Liver (tissue), 9 donors: Measurements from ENCODE around the gene MRPL51. TPM values are rescaled to one million over a fixed set of nuclear protein-coding genes. Genes with fewer than 3 reads are reported as not detected.

Source experiments
- DNase-seq: peaks from one replicate; pipeline ENCODE4 v3.0.0-alpha.2; 2017; ENCODE audit warnings: low spot score
- H3K27ac ChIP-seq, 2 donors: one replicate each; pipeline ENCODE4 v1.7.0; 2013; ENCODE audit warnings: inconsistent platforms in 2 of 2, low read length in 2 of 2, control low read depth in 1 of 2, low read depth in 1 of 2, mild to moderate bottlenecking in 1 of 2
- H3K27me3 ChIP-seq, 4 donors: one replicate each; pipeline versions ENCODE4 v1.6.1 to v1.7.0; 2013; ENCODE audit warnings: low read length in 3 of 4, inconsistent platforms in 1 of 4, mild to moderate bottlenecking in 1 of 4, moderate library complexity in 1 of 4; ENCODE audit not compliant: control insufficient read depth in 4 of 4, insufficient read depth in 4 of 4
- H3K36me3 ChIP-seq, 4 donors: one replicate each; pipeline versions ENCODE4 v1.6.1 to v1.7.0; 2013; ENCODE audit warnings: low read length in 3 of 4, mild to moderate bottlenecking in 3 of 4, low read depth in 1 of 4, moderate library complexity in 1 of 4; ENCODE audit not compliant: control insufficient read depth in 4 of 4, insufficient read depth in 3 of 4
- H3K4me1 ChIP-seq, 4 donors: one replicate each; pipeline versions ENCODE4 v1.6.1 to v1.7.0; 2013; ENCODE audit warnings: low read length in 3 of 4, mild to moderate bottlenecking in 3 of 4, moderate library complexity in 1 of 4; ENCODE audit not compliant: control insufficient read depth in 4 of 4, insufficient read depth in 4 of 4
- H3K4me3 ChIP-seq, 3 donors: one replicate each; pipeline versions ENCODE4 v1.6.1 to v1.7.0; 2013; ENCODE audit warnings: low read length in 3 of 3, control low read depth in 1 of 3, low read depth in 1 of 3, mild to moderate bottlenecking in 1 of 3
- H3K9ac ChIP-seq, 2 donors: one replicate each; pipeline ENCODE4 v1.7.0; 2013; ENCODE audit warnings: low read length in 2 of 2, mild to moderate bottlenecking in 2 of 2, moderate library complexity in 2 of 2, control low read depth in 1 of 2, low read depth in 1 of 2
- H3K9me3 ChIP-seq, 4 donors: one replicate each; pipeline versions ENCODE4 v1.6.1 to v1.7.0; 2013; ENCODE audit warnings: low read length in 3 of 4; ENCODE audit not compliant: control insufficient read depth in 4 of 4
- ATF3 ChIP-seq: IDR thresholded peaks from 2 replicates; pipeline ENCODE4 v1.6.1; 2016; ENCODE audit warnings: antibody characterized with exemption
- EGR1 ChIP-seq, 2 donors: IDR thresholded peaks; 2 replicates each; pipeline ENCODE4 v1.6.1; 2016 to 2018; ENCODE audit warnings: antibody characterized with exemption in 2 of 2, low read depth in 2 of 2
- FOXA1 ChIP-seq: IDR thresholded peaks from 2 replicates; pipeline ENCODE4 v1.6.1; 2016; ENCODE audit warnings: antibody characterized with exemption
- FOXA2 ChIP-seq: IDR thresholded peaks from 2 replicates; pipeline ENCODE4 v1.6.1; 2016; ENCODE audit warnings: antibody characterized with exemption
- GABPA ChIP-seq, 2 donors: IDR thresholded peaks in 1 of 2; conservative IDR thresholded peaks in 1 of 2; 2 replicates each; pipeline ENCODE4 v1.6.1; 2016; ENCODE audit warnings: antibody characterized with exemption in 2 of 2, mild to moderate bottlenecking in 1 of 2, moderate library complexity in 1 of 2
- HNF4A ChIP-seq, 2 donors: conservative IDR thresholded peaks; 2 replicates each; pipeline ENCODE4 v1.6.1; 2016; ENCODE audit warnings: antibody characterized with exemption in 2 of 2, mild to moderate bottlenecking in 2 of 2
- HNF4G ChIP-seq: IDR thresholded peaks from 2 replicates; pipeline ENCODE4 v1.6.1; 2016; ENCODE audit warnings: antibody characterized with exemption
- JUND ChIP-seq, 2 donors: IDR thresholded peaks; 2 replicates each; pipeline ENCODE4 v1.6.1; 2016; ENCODE audit warnings: antibody characterized with exemption in 2 of 2
- MAX ChIP-seq: IDR thresholded peaks from 2 replicates; pipeline ENCODE4 v1.6.1; 2016; ENCODE audit warnings: antibody characterized with exemption
- NR2F2 ChIP-seq: IDR thresholded peaks from 2 replicates; pipeline ENCODE4 v1.6.1; 2016; ENCODE audit warnings: antibody characterized with exemption
- RAD21 ChIP-seq, 2 donors: IDR thresholded peaks; 2 replicates each; pipeline ENCODE4 v1.6.1; 2016; ENCODE audit warnings: antibody characterized with exemption in 2 of 2, mild to moderate bottlenecking in 2 of 2
- RXRA ChIP-seq, 2 donors: IDR thresholded peaks; 2 replicates each; pipeline ENCODE4 v1.6.1; 2017 to 2018; ENCODE audit warnings: antibody characterized with exemption in 2 of 2, mild to moderate bottlenecking in 1 of 2
- SP1 ChIP-seq: IDR thresholded peaks from 2 replicates; pipeline ENCODE4 v1.6.1; 2018; ENCODE audit warnings: antibody characterized with exemption, mild to moderate bottlenecking
- TAF1 ChIP-seq: conservative IDR thresholded peaks from 2 replicates; pipeline ENCODE4 v1.6.1; 2016; ENCODE audit warnings: antibody characterized with exemption, mild to moderate bottlenecking
- YY1 ChIP-seq: IDR thresholded peaks from 2 replicates; pipeline ENCODE4 v1.6.1; 2016; ENCODE audit warnings: antibody characterized with exemption, mild to moderate bottlenecking
- WGBS: extraction: QIAGEN DNeasy Blood & Tissue Kit; methylation state at CpG from one replicate; pipeline ENCODE4 v1.1.7; 2013; 5-methylcytosine and 5-hydroxymethylcytosine counted together
- polyA plus RNA-seq, 2 donors: library from polyadenylated mRNA; stranded (reverse) in 1 of 2; unstranded in 1 of 2; fragments of 200-250 nt in 1 of 2; fragments of >200 nt in 1 of 2; fragmentation: Nextera tagmentation in 1 of 2; extraction: Ambion mirVana in 1 of 2; gene quantifications; one replicate each; pipeline versions ENCODE4 v1.2.1 to v1.2.3, GENCODE V29; 2013 to 2015
- total RNA-seq, 2 donors: library from RNA; depleted of rRNA; stranded (reverse); fragments of >200 nt; gene quantifications; one replicate each; pipeline ENCODE4 v1.2.3, GENCODE V29; 2014
- TF ChIP-seq, protein P1 (sequence below): fragments of 150-350 bp; IDR thresholded peaks from 2 replicates; pipeline ENCODE4 v1.5.1; 2017; ENCODE audit warnings: improper control_type of control experiment, low read depth, low read length; ENCODE audit not compliant: missing input control
- TF ChIP-seq, protein P2 (sequence below): IDR thresholded peaks from 2 replicates; pipeline ENCODE4 v1.6.1; 2016; ENCODE audit warnings: antibody characterized with exemption, mild to moderate bottlenecking
- TF ChIP-seq, protein P3 (sequence below): IDR thresholded peaks from 2 replicates; pipeline ENCODE4 v1.6.1; 2016; ENCODE audit warnings: antibody characterized with exemption
- donor health status: healthy.
- donor health status: healthy.
- donor health status: healthy.
- donor health status: healthy.
- donor health status: healthy.

The MRPL51 gene
- total and polyA plus RNA-seq, 4 donors = 37.6 to 163 (median 48.0) TPM

GRCh38 chr12:6535960-6536847 lies 43.1 kb upstream of the MRPL51 start:
- H3K4me3 ChIP-seq = peak overlapping the region; percentile 93 to 97 (median 95)
- H3K4me1 ChIP-seq = peaks cover 8 to 56% (median 36%) of the 10 kb centered on the region in 4 donors
- DNase-seq = no peak
- H3K27me3 ChIP-seq = no peaks in the 10 kb centered on the region
- peak overlapping the region; percentile 86 to 95 for H3K9ac ChIP-seq
- H3K9me3 ChIP-seq = no peaks in the 10 kb centered on the region
- H3K36me3 ChIP-seq = peaks cover 15 to 33% (median 23%) of the 10 kb centered on the region in 4 donors
- WGBS = 60% methylated on average over 10 of the region's 10 CpGs
- TF ChIP-seq TAF1 (no peak), GABPA (IDR thresholded peaks at IDR 0.05 in 1 of 2, conservative IDR thresholded peaks at IDR 0.05 in 1 of 2) (no peak), MAX (no peak), HNF4G (no peak), FOXA2 (no peak), RAD21 (IDR thresholded peaks at IDR 0.05) (no peak), FOXA1 (no peak), JUND (IDR thresholded peaks at IDR 0.05) (no peak), YY1 (no peak), RXRA (IDR thresholded peaks at IDR 0.05) (peak in 1 of 2 donors; percentile 6), SP1 (peak; percentile 8), HNF4A (conservative IDR thresholded peaks at IDR 0.05) (peak; percentile 20 to 60), ATF3 (no peak), NR2F2 (no peak), EGR1 (IDR thresholded peaks at IDR 0.05; ENCODE audit: low read depth in 2 of 2) (no peak)
- TF ChIP-seq, protein P1, sequence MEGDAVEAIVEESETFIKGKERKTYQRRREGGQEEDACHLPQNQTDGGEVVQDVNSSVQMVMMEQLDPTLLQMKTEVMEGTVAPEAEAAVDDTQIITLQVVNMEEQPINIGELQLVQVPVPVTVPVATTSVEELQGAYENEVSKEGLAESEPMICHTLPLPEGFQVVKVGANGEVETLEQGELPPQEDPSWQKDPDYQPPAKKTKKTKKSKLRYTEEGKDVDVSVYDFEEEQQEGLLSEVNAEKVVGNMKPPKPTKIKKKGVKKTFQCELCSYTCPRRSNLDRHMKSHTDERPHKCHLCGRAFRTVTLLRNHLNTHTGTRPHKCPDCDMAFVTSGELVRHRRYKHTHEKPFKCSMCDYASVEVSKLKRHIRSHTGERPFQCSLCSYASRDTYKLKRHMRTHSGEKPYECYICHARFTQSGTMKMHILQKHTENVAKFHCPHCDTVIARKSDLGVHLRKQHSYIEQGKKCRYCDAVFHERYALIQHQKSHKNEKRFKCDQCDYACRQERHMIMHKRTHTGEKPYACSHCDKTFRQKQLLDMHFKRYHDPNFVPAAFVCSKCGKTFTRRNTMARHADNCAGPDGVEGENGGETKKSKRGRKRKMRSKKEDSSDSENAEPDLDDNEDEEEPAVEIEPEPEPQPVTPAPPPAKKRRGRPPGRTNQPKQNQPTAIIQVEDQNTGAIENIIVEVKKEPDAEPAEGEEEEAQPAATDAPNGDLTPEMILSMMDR = no peak
- TF ChIP-seq, protein P2, sequence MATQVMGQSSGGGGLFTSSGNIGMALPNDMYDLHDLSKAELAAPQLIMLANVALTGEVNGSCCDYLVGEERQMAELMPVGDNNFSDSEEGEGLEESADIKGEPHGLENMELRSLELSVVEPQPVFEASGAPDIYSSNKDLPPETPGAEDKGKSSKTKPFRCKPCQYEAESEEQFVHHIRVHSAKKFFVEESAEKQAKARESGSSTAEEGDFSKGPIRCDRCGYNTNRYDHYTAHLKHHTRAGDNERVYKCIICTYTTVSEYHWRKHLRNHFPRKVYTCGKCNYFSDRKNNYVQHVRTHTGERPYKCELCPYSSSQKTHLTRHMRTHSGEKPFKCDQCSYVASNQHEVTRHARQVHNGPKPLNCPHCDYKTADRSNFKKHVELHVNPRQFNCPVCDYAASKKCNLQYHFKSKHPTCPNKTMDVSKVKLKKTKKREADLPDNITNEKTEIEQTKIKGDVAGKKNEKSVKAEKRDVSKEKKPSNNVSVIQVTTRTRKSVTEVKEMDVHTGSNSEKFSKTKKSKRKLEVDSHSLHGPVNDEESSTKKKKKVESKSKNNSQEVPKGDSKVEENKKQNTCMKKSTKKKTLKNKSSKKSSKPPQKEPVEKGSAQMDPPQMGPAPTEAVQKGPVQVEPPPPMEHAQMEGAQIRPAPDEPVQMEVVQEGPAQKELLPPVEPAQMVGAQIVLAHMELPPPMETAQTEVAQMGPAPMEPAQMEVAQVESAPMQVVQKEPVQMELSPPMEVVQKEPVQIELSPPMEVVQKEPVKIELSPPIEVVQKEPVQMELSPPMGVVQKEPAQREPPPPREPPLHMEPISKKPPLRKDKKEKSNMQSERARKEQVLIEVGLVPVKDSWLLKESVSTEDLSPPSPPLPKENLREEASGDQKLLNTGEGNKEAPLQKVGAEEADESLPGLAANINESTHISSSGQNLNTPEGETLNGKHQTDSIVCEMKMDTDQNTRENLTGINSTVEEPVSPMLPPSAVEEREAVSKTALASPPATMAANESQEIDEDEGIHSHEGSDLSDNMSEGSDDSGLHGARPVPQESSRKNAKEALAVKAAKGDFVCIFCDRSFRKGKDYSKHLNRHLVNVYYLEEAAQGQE = no peak
- TF ChIP-seq, protein P3, sequence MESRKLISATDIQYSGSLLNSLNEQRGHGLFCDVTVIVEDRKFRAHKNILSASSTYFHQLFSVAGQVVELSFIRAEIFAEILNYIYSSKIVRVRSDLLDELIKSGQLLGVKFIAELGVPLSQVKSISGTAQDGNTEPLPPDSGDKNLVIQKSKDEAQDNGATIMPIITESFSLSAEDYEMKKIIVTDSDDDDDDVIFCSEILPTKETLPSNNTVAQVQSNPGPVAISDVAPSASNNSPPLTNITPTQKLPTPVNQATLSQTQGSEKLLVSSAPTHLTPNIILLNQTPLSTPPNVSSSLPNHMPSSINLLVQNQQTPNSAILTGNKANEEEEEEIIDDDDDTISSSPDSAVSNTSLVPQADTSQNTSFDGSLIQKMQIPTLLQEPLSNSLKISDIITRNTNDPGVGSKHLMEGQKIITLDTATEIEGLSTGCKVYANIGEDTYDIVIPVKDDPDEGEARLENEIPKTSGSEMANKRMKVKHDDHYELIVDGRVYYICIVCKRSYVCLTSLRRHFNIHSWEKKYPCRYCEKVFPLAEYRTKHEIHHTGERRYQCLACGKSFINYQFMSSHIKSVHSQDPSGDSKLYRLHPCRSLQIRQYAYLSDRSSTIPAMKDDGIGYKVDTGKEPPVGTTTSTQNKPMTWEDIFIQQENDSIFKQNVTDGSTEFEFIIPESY = no peak
- peak overlapping the region; percentile 99 to 100 for H3K27ac ChIP-seq
